Osteocyte (in vitro differentiated cells): ENCODE results near the gene CLMN. TPM values are rescaled to one million over a fixed set of nuclear protein-coding genes. Genes with fewer than 3 reads are reported as not detected.

Source experiments
- DNase-seq: peaks from one replicate; pipeline ENCODE4 v3.0.0; 2021; ENCODE audit warnings: mixed read lengths; ENCODE audit not compliant: unreplicated experiment; ENCODE audit errors: extremely low spot score
- H3K27ac Mint-ChIP-seq: one replicate; pipeline ENCODE4 v1.8.0; 2021; ENCODE audit warnings: mild to moderate bottlenecking, mixed read lengths; ENCODE audit not compliant: unreplicated experiment
- H3K27me3 Mint-ChIP-seq: one replicate; pipeline ENCODE4 v1.8.0; 2021; ENCODE audit warnings: mixed read lengths; ENCODE audit not compliant: unreplicated experiment
- H3K36me3 Mint-ChIP-seq: one replicate; pipeline ENCODE4 v1.8.0; 2021; ENCODE audit warnings: mixed read lengths; ENCODE audit not compliant: unreplicated experiment
- H3K4me1 Mint-ChIP-seq: one replicate; pipeline ENCODE4 v1.8.0; 2021; ENCODE audit warnings: mixed read lengths; ENCODE audit not compliant: unreplicated experiment
- H3K4me3 Mint-ChIP-seq: one replicate; pipeline ENCODE4 v1.8.0; 2021; ENCODE audit warnings: mild to moderate bottlenecking, moderate library complexity, mixed read lengths; ENCODE audit not compliant: unreplicated experiment
- H3K9me3 Mint-ChIP-seq: one replicate; pipeline ENCODE4 v1.8.0; 2021; ENCODE audit warnings: mixed read lengths; ENCODE audit not compliant: unreplicated experiment
- CTCF ChIP-seq: fragments of 200-600 bp; sonication (generic); IDR thresholded peaks from 2 replicates; pipeline ENCODE4 v1.5.0; 2021; ENCODE audit warnings: antibody characterized with exemption, mild to moderate bottlenecking, moderate library complexity
- total RNA-seq: library from RNA; stranded (reverse); gene quantifications from 2 replicates; pipeline ENCODE4 v1.2.1, GENCODE V29; 2021

CLMN gene
- total RNA-seq, 1 donor from 2014 or later, result 5.4 TPM

- Mint-ChIP-seq H3K9me3 (no peaks in the 10 kb centered on the region), H3K4me3 (no peak overlapping the region), H3K36me3 (no peaks in the 10 kb centered on the region), H3K4me1 (peaks cover 54% of the 10 kb centered on the region), H3K27me3 (no peaks in the 10 kb centered on the region), H3K27ac (no peak overlapping the region)
- TF ChIP-seq CTCF, result no peak
- no peak for DNase-seq
These were observed 85.9 kb downstream of the CLMN start for GRCh38 chr14:95233702-95234241.

- Mint-ChIP-seq H3K9me3 (no peaks in the 10 kb centered on the region), H3K4me3 (no peak overlapping the region), H3K36me3 (no peaks in the 10 kb centered on the region), H3K27ac (no peak overlapping the region), H3K4me1 (peaks cover 61% of the 10 kb centered on the region), H3K27me3 (no peaks in the 10 kb centered on the region)
- DNase-seq, result no peak
- TF ChIP-seq CTCF, result no peak
These were observed 86.7 kb downstream of the CLMN start for GRCh38 chr14:95232894-95233584.

DNA sequence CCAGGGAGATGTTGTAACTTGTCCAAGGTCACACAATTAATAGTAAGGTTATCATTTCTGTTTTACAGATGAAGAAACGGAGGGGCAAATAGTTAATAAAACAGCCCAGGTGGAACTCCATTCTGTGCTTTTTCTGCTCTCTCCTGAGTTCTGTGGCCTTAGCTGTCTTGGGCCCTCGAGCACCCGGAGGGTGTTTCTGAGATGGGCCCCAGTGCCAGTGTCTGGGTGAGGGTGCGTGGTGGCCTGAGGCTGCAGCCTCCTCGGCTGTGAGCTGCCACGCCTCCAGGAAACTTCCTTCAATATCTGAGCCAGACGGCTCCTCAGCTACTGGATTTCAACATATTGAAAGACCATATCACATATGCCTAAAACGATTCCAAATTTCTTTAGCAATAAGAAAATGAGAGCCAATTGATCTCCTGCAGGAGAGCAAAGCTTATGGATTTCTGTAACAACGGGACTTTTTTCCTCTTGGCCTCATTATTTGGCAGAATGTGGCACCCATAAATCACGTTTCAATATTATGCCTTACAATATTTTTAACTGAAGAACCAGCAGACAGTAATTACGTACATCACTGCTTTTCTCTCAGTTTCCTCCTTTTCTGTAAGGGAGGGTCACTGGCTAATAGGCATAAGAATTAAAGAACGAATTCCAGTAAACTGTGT, 87.6 kb downstream of the CLMN start:
- H3K4me3 Mint-ChIP-seq, result no peak overlapping the region
- no peak for TF ChIP-seq CTCF
- no peak overlapping the region for H3K27ac Mint-ChIP-seq

DNA sequence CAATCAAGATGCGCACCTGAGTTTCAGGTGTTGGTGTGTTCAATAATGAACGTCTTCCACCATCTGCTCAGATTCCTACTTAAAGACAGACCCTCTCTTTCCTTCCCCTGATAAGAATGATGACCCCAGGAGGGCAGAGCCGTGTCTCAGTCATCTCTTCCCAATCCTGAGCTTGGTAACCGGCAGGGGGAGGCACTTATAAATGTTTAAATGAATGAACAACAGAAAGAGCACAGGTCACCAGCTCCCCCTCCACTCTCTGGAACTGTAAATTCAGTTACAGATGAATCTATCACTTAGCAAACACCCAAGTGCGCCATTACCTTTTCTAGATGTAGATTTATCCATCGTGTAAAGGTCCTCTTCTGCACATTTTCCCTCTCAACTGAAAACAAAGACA, 90.0 kb downstream of the CLMN start:
- peaks cover 67% of the 10 kb centered on the region for H3K4me1 Mint-ChIP-seq
- H3K36me3 Mint-ChIP-seq, result no peaks in the 10 kb centered on the region
- no peak for DNase-seq
- no peak overlapping the region for H3K4me3 Mint-ChIP-seq
- no peaks in the 10 kb centered on the region for H3K27me3 Mint-ChIP-seq
- H3K9me3 Mint-ChIP-seq, result no peaks in the 10 kb centered on the region
- TF ChIP-seq CTCF, result no peak
- H3K27ac Mint-ChIP-seq, result no peak overlapping the region

More for the DNA sequence above, 87.6 kb downstream of the CLMN start:
- no peak for DNase-seq
- H3K36me3 Mint-ChIP-seq, result no peaks in the 10 kb centered on the region
- no peaks in the 10 kb centered on the region for H3K9me3 Mint-ChIP-seq
- H3K27me3 Mint-ChIP-seq, result no peaks in the 10 kb centered on the region
- H3K4me1 Mint-ChIP-seq, result peaks cover 68% of the 10 kb centered on the region

GRCh38 chr14:95228240-95228639, 91.5 kb downstream of the CLMN start:
- peaks cover 58% of the 10 kb centered on the region for H3K4me1 Mint-ChIP-seq
- H3K27ac Mint-ChIP-seq, result peak overlapping the region; percentile 96
- H3K27me3 Mint-ChIP-seq, result no peaks in the 10 kb centered on the region
- DNase-seq, result no peak
- no peaks in the 10 kb centered on the region for H3K9me3 Mint-ChIP-seq
- peak overlapping the region; percentile 20 for H3K4me3 Mint-ChIP-seq
- no peak for TF ChIP-seq CTCF
- H3K36me3 Mint-ChIP-seq, result no peaks in the 10 kb centered on the region
